OCI-LY7 (cell line): Measurements from ENCODE around the gene FARSB. TPM values are rescaled to one million over a fixed set of nuclear protein-coding genes. Genes with fewer than 3 reads are reported as not detected.
A peak's percentile ranks its signal among the peaks of the same experiment; 100 is the strongest.

ENCODE experiments used
- BruUV-seq: library from RNA; stranded (reverse); fragments of 400-500 nt; replicated peaks from 2 replicates; lab custom pipeline; 2021; lab: Mats Ljungman, UMichigan
- CTCF ChIA-PET: fragments of 300-600 bp; sonication (Branson Sonifier 250); formaldehyde crosslinking; loops from one replicate; lab custom pipeline; 2022; ENCODE audit warnings: antibody characterized with exemption; ENCODE audit not compliant: unreplicated experiment; lab: Charles Lee
- POLR2A ChIA-PET: fragments of 300-600 bp; sonication (Branson Sonifier 250); formaldehyde crosslinking; loops from one replicate; lab custom pipeline; 2022; ENCODE audit warnings: antibody characterized with exemption; lab: Charles Lee
- DNase-seq: peaks from one replicate; pipeline ENCODE4 v3.0.0-alpha.2; 2015; ENCODE audit warnings: low spot score
- H2AFZ ChIP-seq: fragments of 200-600 bp; sonication (generic), shearing (Covaris generic); 2 replicates; pipeline ENCODE4 v1.6.1; 2014; ENCODE audit warnings: mild to moderate bottlenecking, antibody characterized with exemption, low read length, moderate library complexity
- H3K27ac ChIP-seq: fragments of 200-600 bp; sonication (generic); 2 replicates; pipeline ENCODE4 v1.5.1; 2014; ENCODE audit warnings: mixed run types, low read depth, mild to moderate bottlenecking, moderate library complexity, low read length, inconsistent platforms; ENCODE audit not compliant: poor library complexity, severe bottlenecking
- H3K36me3 ChIP-seq: fragments of 200-600 bp; sonication (generic); 2 replicates; pipeline ENCODE4 v1.6.1; 2014; ENCODE audit warnings: mild to moderate bottlenecking, antibody characterized with exemption, low read length, moderate library complexity, mixed read lengths; ENCODE audit not compliant: insufficient read depth
- H3K4me1 ChIP-seq: fragments of 200-600 bp; sonication (generic); 2 replicates; pipeline ENCODE4 v1.5.1; 2014; ENCODE audit warnings: mild to moderate bottlenecking, low read length; ENCODE audit not compliant: insufficient read depth, poor library complexity, severe bottlenecking
- H3K4me2 ChIP-seq: fragments of 200-600 bp; sonication (generic); 2 replicates; pipeline ENCODE4 v1.6.1; 2014; ENCODE audit warnings: mild to moderate bottlenecking, low read length
- H3K4me3 ChIP-seq: fragments of 200-600 bp; sonication (generic); 2 replicates; pipeline ENCODE4 v1.5.1; 2014; ENCODE audit warnings: mild to moderate bottlenecking, low read depth, low read length; ENCODE audit not compliant: poor library complexity, severe bottlenecking
- H3K79me2 ChIP-seq: fragments of 200-600 bp; sonication (generic); 2 replicates; pipeline ENCODE4 v1.6.1; 2016; ENCODE audit warnings: low read depth, mild to moderate bottlenecking, low read length, moderate library complexity, mixed read lengths; ENCODE audit not compliant: insufficient read depth
- H3K9me2 ChIP-seq: fragments of 200-600 bp; sonication (generic); 2 replicates; pipeline ENCODE4 v1.6.1; 2016; ENCODE audit warnings: mild to moderate bottlenecking, low read length, mixed read lengths; ENCODE audit not compliant: insufficient read depth
- H3K9me3 ChIP-seq: fragments of 200-600 bp; sonication (generic); 2 replicates; pipeline ENCODE4 v1.6.1; 2014; ENCODE audit warnings: mild to moderate bottlenecking, mixed run types, low read length, mixed read lengths
- H4K20me1 ChIP-seq: fragments of 200-600 bp; sonication (generic); 2 replicates; pipeline ENCODE4 v1.6.1; 2014; ENCODE audit warnings: mild to moderate bottlenecking, antibody characterized with exemption, low read length, moderate library complexity, mixed read lengths; ENCODE audit not compliant: insufficient read depth
- EZH2phosphoT487 ChIP-seq: fragments of 200-600 bp; sonication (generic); IDR thresholded peaks from 2 replicates; pipeline ENCODE4 v1.6.1; 2018; ENCODE audit warnings: low read depth, borderline replicate concordance, mild to moderate bottlenecking, mixed run types, antibody characterized with exemption, low read length, moderate library complexity, mixed read lengths
- intact Hi-C: fragments of 100-400 bp; cut with micrococcal nuclease; formaldehyde crosslinking; loops from one replicate; pipeline ENCODE4 v1.10.0; 2022; ENCODE audit not compliant: unreplicated experiment
- total RNA-seq, 2 experiments: library from RNA; depleted of rRNA in 1 of 2; stranded (reverse); fragments of >200 nt in 1 of 2; shearing (Covaris generic) in 1 of 2; gene quantifications; 2 replicates each; pipeline ENCODE4 v1.2.3, GENCODE V29; 2014 to 2022
- TF ChIP-seq, protein P1 (sequence below): fragments of 200-600 bp; sonication (generic); conservative IDR thresholded peaks from 2 replicates; pipeline ENCODE4 v1.5.1; 2014; ENCODE audit warnings: mild to moderate bottlenecking, antibody characterized with exemption, low read length, moderate library complexity, mixed read lengths

Gene FARSB
- total RNA-seq, 2 experiments from 2014 or later = 24.9 to 46.7 TPM

DNA sequence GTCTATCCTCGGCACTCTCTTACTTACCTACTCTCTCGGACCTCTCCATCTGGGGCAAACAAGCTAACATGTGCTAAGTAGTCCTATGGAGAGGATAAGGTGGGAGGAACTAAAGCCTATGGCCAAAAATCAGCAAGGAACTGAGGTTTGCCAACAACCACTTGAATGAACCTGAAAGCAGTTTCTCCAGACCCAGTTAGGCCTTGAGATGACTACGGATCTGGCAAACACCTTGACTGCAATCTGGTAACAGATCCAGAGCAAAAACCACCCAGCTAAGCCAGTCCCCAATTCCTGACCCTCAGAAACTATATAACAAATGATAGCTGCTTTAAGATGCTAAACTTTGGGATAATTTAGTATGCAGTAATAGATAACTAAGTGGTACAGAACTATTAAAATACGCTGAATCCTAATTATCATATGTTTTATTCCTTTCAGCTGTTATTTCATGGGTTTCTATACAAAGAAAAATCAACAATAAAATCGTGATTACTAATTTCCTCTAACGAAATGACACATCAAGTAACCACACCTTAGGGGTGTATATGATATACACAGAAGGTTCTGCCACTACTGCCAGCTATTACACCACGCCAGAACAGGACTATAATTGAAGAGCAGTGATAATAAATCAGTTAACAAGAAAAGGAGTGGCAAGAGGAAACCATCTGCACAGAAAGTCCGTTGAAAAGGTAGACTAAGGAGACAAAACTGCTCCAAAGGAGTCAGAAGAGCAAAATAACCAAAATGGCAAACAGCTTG, 3.2 kb downstream of the FARSB start:
- no peak overlapping the region for H3K27ac ChIP-seq
- H2AFZ ChIP-seq = no peak overlapping the region
- DNase-seq = no peak
- no peaks in the 10 kb centered on the region for H3K9me2 ChIP-seq
- TF ChIP-seq, protein P1, sequence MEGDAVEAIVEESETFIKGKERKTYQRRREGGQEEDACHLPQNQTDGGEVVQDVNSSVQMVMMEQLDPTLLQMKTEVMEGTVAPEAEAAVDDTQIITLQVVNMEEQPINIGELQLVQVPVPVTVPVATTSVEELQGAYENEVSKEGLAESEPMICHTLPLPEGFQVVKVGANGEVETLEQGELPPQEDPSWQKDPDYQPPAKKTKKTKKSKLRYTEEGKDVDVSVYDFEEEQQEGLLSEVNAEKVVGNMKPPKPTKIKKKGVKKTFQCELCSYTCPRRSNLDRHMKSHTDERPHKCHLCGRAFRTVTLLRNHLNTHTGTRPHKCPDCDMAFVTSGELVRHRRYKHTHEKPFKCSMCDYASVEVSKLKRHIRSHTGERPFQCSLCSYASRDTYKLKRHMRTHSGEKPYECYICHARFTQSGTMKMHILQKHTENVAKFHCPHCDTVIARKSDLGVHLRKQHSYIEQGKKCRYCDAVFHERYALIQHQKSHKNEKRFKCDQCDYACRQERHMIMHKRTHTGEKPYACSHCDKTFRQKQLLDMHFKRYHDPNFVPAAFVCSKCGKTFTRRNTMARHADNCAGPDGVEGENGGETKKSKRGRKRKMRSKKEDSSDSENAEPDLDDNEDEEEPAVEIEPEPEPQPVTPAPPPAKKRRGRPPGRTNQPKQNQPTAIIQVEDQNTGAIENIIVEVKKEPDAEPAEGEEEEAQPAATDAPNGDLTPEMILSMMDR = no peak
- TF ChIP-seq EZH2phosphoT487 = no peak
- peaks cover 36% of the 10 kb centered on the region for H3K4me1 ChIP-seq
- H4K20me1 ChIP-seq = peaks cover 33% of the 10 kb centered on the region
- intact Hi-C loops = no loop called here
- no peaks in the 10 kb centered on the region for H3K9me3 ChIP-seq
- H3K4me2 ChIP-seq = peak overlapping the region; percentile 87
- H3K79me2 ChIP-seq = peaks cover 79% of the 10 kb centered on the region
- ChIA-PET POLR2A (interaction anchor here (1.0 to 4.8 kb wide), 5 partner anchors 10 to 260 kb away, joined by 3 to 18 read pairs (median 4); no protein-coding TSS in a partner anchor), CTCF (no interaction called here)
- H3K4me3 ChIP-seq = no peak overlapping the region
- H3K36me3 ChIP-seq = peaks cover 60% of the 10 kb centered on the region
- BruUV-seq = no TSS peak

DNA sequence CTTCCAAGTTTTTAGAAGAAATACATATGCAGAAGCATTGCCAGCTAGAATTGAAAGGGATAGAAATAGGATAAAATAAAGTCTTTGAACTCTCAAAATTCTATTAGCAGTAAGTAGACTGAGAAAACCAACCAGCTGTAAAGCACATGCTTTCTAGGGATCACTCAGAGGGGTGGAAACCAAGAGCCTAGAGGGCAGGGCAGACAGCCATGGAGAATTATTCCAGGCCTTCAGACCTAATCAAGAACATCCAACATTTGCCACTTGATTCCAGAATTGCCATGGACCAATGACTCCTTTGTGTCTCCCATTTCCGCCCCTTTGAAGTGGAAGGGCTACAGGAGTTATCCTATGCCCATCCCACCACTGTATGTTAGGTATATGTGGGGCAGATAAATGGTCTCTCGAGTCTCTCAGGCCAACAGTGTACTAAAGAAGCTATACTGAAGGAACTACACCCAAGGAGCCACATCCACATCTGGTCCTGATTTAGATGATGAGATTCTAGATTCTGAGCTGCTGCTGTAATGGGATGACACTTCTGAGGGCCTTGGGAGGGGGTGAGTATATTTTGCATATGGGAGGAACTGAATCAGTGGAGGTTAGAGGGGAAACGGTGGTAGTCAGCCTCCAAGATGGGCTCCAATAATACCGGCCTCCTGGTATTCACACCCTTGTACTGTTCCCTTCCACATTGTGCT, 4.0 kb downstream of the FARSB start:
- intact Hi-C loops = no loop called here
- TF ChIP-seq EZH2phosphoT487 = no peak
- TF ChIP-seq, protein P1 = no peak
- Histone ChIP-seq H3K36me3 (peaks cover 68% of the 10 kb centered on the region), H3K9me3 (no peaks in the 10 kb centered on the region), H3K79me2 (peaks cover 79% of the 10 kb centered on the region), H3K9me2 (no peaks in the 10 kb centered on the region), H3K4me2 (0 out of 2 replicates have a peak overlapping the region, but pooled peaks have one; percentile 4), H3K27ac (no peak overlapping the region), H4K20me1 (peaks cover 33% of the 10 kb centered on the region), H3K4me3 (no peak overlapping the region), H2AFZ (no peak overlapping the region), H3K4me1 (peaks cover 29% of the 10 kb centered on the region)
- ChIA-PET CTCF (no interaction called here), POLR2A (interaction anchor here (1.0 to 4.8 kb wide), 5 partner anchors 9 to 260 kb away, joined by 3 to 18 read pairs (median 4); no protein-coding TSS in a partner anchor)
- no peak for DNase-seq
- BruUV-seq = no TSS peak
